DND-41 (cell line): Measurements from ENCODE around the gene VPS35L.
A peak's percentile ranks its signal among the peaks of the same experiment; 100 is the strongest.

Experiments
- ATAC-seq: fragments of 200-7000 bp; cut with Tn5 transposase; 3 replicates; pipeline ENCODE4 v1.9.1; 2021; ENCODE audit warnings: low read depth; ENCODE audit not compliant: insufficient read depth
- DNase-seq: peaks from one replicate; pipeline ENCODE4 v3.0.0-alpha.2; 2020
- H2AFZ ChIP-seq: 2 replicates; pipeline ENCODE4 v1.6.0; 2012; ENCODE audit warnings: low read depth, low read length
- H3K27ac ChIP-seq: 2 replicates; pipeline ENCODE4 v1.5.1; 2012; ENCODE audit warnings: low read length, inconsistent platforms
- H3K27me3 ChIP-seq: fragments of 200-600 bp; sonication (generic); 2 replicates; pipeline ENCODE4 v1.6.0; 2012; ENCODE audit warnings: low read length, mild to moderate bottlenecking, inconsistent platforms; ENCODE audit not compliant: insufficient read depth, poor library complexity
- H3K36me3 ChIP-seq: 2 replicates; pipeline ENCODE4 v1.5.1; 2012; ENCODE audit warnings: low read length, inconsistent platforms; ENCODE audit not compliant: insufficient read depth
- H3K4me1 ChIP-seq: 2 replicates; pipeline ENCODE4 v1.5.1; 2012; ENCODE audit warnings: mild to moderate bottlenecking, low read length; ENCODE audit not compliant: insufficient read depth
- H3K4me2 ChIP-seq: 2 replicates; pipeline ENCODE4 v1.6.0; 2012; ENCODE audit warnings: mild to moderate bottlenecking, moderate library complexity, low read length, inconsistent platforms; ENCODE audit not compliant: insufficient read depth
- H3K4me3 ChIP-seq, 2 experiments: fragments of 200-600 bp in 1 of 2; shearing (Covaris generic) in 1 of 2; 2 replicates each; pipeline ENCODE4 v1.5.1; 2012 to 2016; ENCODE audit warnings: inconsistent platforms in 2 of 2, low read length in 2 of 2, mild to moderate bottlenecking in 2 of 2, low read depth in 1 of 2, moderate library complexity in 1 of 2
- H3K79me2 ChIP-seq: 2 replicates; pipeline ENCODE4 v1.6.0; 2012; ENCODE audit warnings: low read length, inconsistent platforms; ENCODE audit not compliant: insufficient read depth
- H3K9ac ChIP-seq: 2 replicates; pipeline ENCODE4 v1.6.0; 2012; ENCODE audit warnings: low read depth, mild to moderate bottlenecking, inconsistent platforms, low read length, moderate library complexity
- H3K9me3 ChIP-seq: 2 replicates; pipeline ENCODE4 v1.5.1; 2012; ENCODE audit warnings: low read length, moderate library complexity, mild to moderate bottlenecking, inconsistent platforms; ENCODE audit not compliant: insufficient read depth, severe bottlenecking
- H4K20me1 ChIP-seq: 2 replicates; pipeline ENCODE4 v1.6.0; 2012; ENCODE audit warnings: low read length; ENCODE audit not compliant: insufficient read depth
- CTCF ChIP-seq: IDR thresholded peaks from 2 replicates; pipeline ENCODE4 v1.5.1; 2012; ENCODE audit warnings: borderline replicate concordance, low read length, moderate library complexity, mild to moderate bottlenecking; ENCODE audit not compliant: poor library complexity, severe bottlenecking; ENCODE audit errors: extremely low read depth
- EZH2 ChIP-seq: IDR thresholded peaks from 3 replicates; pipeline ENCODE4 v1.6.1; 2012; ENCODE audit warnings: borderline replicate concordance, low read depth, mild to moderate bottlenecking, moderate library complexity, low read length, inconsistent platforms; ENCODE audit not compliant: severe bottlenecking

Gene VPS35L

GRCh38 chr16:19705843-19706242, 150.3 kb downstream of the VPS35L start:
- TF ChIP-seq CTCF (no peak), EZH2 (no peak)
- Histone ChIP-seq H2AFZ (no peak overlapping the region), H3K4me1 (no peaks in the 10 kb centered on the region), H3K4me3 (no peak overlapping the region), H3K79me2 (peaks cover 12% of the 10 kb centered on the region), H3K27ac (no peak overlapping the region), H3K27me3 (no peaks in the 10 kb centered on the region), H3K36me3 (peaks cover 97% of the 10 kb centered on the region), H3K9ac (no peak overlapping the region), H3K9me3 (no peaks in the 10 kb centered on the region), H3K4me2 (no peak overlapping the region), H4K20me1 (peaks cover 73% of the 10 kb centered on the region)
- DNase-seq (no peak), ATAC-seq (no peak)

GRCh38 chr16:19706846-19707245, 151.3 kb downstream of the VPS35L start:
- TF ChIP-seq EZH2 (no peak), CTCF (no peak)
- peaks cover 80% of the 10 kb centered on the region for H4K20me1 ChIP-seq
- H3K9me3 ChIP-seq, result no peaks in the 10 kb centered on the region
- ATAC-seq (no peak), DNase-seq (no peak)
- no peak overlapping the region for H3K4me3 ChIP-seq
- peaks cover 19% of the 10 kb centered on the region for H3K79me2 ChIP-seq
- no peak overlapping the region for H2AFZ ChIP-seq
- H3K36me3 ChIP-seq, result peaks cover 98% of the 10 kb centered on the region
- no peaks in the 10 kb centered on the region for H3K27me3 ChIP-seq
- H3K4me2 ChIP-seq, result no peak overlapping the region
- no peak overlapping the region for H3K9ac ChIP-seq
- no peak overlapping the region for H3K27ac ChIP-seq
- H3K4me1 ChIP-seq, result no peaks in the 10 kb centered on the region

GRCh38 chr16:19707569-19708295, 152.2 kb downstream of the VPS35L start:
- peaks cover 27% of the 10 kb centered on the region for H3K79me2 ChIP-seq
- no peak overlapping the region for H3K9ac ChIP-seq
- no peak overlapping the region for H3K4me2 ChIP-seq

More at GRCh38 chr16:19707569-19708295, 152.2 kb downstream of the VPS35L start:
- peak; percentile 26 for DNase-seq
- Histone ChIP-seq H3K36me3 (peaks cover 98% of the 10 kb centered on the region), H3K4me1 (no peaks in the 10 kb centered on the region), H2AFZ (no peak overlapping the region), H3K4me3 (no peak overlapping the region), H3K27me3 (no peaks in the 10 kb centered on the region), H3K9me3 (no peaks in the 10 kb centered on the region), H3K27ac (no peak overlapping the region), H4K20me1 (peaks cover 89% of the 10 kb centered on the region)
- TF ChIP-seq EZH2 (no peak), CTCF (no peak)
- peak; percentile 66 for ATAC-seq
